KBM-7 (cell line): ENCODE results near the gene MAD1L1.

ENCODE experiments used
- DNase-seq: peaks from one replicate; pipeline ENCODE4 v3.0.0-alpha.2; 2015
- in situ Hi-C: fragments of 300-500 bp; cut with MboI; formaldehyde crosslinking; loops from 2 replicates; pipeline ENCODE4 v1.14.3; 2020; ENCODE audit warnings: low sequenced_read_pairs, low pct_unique_long_range_greater_than_20kb, mixed read lengths

The MAD1L1 gene

DNA sequence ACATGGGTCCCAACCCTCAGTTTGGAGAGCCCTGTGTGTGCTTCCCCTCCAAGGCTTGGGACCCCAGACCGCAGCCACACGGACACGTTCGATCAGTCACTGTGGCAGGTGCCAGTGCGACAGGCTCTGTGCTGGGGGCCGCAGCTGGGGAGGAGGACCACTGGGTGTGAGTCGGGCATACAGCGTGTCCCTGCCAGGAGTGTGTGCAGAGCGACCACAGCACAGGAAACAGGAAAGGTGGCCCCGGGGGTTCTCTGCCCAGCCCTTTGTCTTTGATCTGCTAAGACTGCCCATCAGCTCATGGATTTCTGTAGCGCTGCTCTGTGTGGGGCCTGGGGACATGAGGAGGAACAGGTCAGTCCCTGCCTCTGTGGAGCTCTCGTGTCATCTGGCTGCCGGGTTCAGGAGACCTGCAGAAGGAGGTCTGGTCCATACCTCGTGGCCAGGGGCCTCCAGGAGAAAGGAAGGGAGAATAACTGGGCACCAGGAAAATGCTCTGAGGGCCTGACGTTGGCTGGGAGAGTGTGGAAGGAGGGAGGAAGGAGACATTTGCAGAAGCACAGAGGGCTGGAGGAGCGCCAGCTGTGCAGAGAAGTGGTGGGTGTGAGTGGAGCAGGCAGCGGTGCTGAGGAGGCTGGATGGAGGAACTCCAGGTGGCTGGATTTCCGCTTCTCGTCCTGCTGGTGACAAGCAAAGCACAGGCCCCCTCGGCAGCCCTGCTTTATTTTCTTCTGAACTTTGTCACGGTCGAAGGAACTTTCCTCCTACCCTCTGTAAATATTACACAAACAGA, 13.3 kb upstream of the MAD1L1 start:
- in situ Hi-C loops, result no loop called here

DNA sequence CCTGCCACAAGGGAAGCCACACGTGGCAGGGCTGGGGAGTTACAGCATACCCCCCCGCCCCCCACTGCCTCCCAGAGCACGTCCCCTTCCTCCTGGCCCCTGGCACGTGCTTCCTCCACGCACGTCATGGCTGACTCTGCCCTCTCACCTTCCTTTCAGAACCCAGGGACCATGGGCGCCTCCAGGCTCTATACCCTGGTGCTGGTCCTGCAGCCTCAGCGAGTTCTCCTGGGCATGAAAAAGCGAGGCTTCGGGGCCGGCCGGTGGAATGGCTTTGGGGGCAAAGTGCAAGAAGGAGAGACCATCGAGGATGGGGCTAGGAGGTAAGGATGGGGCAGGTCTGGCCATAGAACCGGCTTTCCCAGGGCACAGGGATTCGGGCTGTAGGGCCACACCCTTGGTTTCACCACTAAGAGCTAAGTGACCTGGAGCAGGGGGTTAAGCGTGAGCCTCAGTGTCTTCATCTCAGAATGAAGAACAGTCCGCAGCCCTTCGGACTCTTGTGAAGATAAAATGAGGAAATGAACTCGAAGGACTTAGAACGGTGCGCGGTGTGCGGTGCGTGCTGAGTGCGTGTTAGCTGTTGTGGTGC, 11.8 kb upstream of the MAD1L1 start:
- no peak for DNase-seq
- in situ Hi-C loops, result no loop called here

More for the DNA sequence above, 13.3 kb upstream of the MAD1L1 start:
- peak; percentile 80 for DNase-seq

DNA sequence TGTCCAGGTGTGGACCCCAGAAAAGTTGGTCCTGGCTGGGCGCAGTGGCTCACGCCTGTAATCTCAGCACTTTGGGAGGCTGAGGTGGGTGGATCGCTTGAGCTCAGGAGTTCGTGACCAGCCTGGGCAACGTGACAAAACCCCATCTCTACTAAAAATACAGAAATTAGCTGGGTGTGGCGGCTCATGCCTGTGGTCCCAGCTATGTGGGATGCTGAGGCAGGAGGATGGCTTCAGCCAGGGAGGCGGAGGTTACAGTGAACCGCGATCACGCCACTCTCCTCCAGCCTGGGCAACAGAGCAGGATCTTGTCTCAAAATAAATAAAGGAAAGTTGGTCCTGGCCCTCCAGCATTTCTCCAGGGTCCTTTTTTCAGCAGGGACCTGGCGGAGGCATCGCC, 10.7 kb upstream of the MAD1L1 start:
- no peak for DNase-seq
- in situ Hi-C loops, result no loop called here

DNA sequence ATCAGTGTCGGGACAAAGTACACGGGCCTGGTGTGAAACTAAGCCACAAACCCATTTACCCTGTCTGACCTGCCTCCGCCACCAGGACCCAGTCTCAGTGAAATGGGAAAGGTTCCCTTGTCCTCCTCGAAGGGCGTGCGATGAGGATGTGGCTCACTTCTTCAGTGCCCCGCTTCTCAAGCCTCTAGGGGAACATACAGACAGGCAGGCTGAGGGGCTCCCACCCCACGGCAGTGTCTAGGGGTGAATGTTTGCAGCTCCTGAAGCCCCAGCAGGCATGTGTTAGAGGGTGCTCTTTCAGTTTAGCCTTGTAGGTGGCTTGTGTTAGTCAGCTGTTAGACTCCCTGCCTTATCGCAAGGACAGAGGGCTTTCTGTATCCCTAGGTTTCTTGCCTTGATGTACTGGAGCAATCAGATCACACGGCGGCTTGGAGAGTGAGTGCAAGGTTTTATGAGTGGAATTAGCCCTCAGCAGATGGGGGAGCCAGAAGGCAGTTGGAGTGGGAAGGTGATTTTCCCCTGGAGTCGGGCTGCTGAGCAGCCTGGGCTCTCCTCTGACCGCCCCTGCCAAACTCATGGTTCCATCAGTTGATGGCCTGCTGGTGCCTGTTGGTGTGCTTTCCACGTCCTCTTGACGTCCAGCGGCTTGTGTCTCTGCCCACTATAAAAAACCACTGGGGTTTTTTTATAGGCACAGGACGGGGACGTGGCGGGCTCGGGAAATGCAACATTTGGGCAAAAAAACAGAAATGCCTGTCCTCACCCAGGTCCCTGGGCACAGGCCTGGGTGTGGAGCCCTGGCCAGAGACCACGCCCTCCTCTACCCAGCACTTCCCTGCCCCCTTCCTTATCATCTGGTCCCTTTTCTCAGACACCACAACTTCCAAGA, 10.0 kb upstream of the MAD1L1 start:
- in situ Hi-C loops, result no loop called here
- peak; percentile 61 for DNase-seq

DNA sequence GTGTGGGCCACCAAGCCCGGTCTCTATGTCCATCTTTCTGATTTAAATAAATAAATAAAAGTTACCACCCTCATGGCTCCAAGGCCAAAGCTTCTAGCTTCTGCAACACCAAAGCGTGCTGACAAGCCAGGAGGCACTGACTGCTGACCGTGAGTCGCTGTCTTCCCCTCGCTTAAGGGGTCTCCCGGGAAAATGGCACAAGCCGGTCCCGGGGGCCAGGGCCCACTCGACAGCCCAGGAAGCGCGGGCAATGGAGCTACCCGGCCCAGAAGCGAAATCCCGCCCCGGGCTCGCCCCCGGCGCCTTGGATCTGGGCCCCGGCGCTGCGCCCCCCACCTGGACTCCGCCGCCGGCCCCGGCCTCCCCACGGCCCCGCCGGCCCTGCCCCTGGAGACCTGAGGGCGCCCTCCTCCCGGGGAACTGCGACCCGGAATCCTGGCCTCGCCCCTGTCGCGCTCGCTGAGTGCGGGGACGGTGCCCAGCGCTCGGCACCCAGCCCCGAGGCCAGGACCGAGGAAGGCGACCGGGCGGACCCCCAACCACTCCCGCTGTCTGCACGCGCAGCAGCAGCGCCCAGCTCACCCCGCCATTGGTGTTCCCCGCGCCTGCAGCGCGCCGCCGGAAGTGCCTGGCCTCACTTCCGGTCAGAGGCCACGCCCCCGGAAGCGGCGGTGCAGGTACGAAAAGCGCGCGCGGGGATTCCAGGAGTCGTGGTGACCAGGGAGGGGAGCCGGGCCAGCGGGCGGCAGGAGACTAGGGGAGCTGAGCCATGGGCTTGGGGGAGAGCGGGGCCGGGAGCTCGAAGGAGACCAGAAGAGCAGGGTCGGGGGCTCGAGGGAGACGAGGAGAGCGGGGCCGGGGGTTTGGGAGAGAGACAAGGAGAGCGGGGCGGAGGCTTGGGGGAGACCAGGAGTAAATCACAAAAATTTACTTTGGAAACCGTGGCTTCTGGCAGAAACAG, 9.1 kb upstream of the MAD1L1 start, which contains the start of the genes MRM2 and NUDT1:
MRM2 (minus strand) TSS at position 626 of the 961 bp plus-strand sequence; CDS start at position 590, 36 bp downstream.
NUDT1 (plus strand) TSS at position 647 of the 961 bp plus-strand sequence. CDS start 2,349 bp downstream, outside the sequence.
- in situ Hi-C loops, result no loop called here

DNA sequence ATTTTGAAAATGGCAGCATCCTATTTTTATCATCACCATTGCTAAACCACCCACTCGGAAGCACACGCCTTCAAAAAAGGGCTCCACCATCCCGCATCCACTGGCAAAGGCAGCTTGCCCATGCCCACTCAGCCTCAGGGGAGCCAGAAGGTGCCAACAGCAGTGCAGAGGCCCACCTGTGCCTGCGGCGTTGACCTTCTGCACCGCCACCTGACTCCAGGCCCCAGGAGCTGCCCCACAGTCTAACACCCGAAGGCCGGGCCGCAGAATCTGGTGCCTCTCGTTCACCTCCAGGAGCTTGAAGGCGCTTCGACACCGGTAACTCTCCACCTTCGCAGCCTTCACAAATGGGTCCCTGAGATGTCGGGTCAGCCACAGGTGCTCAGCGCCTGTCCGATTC, 6.5 kb upstream of the MAD1L1 start:
- in situ Hi-C loops, result no loop called here
- DNase-seq, result no peak

More for the DNA sequence above, 9.1 kb upstream of the MAD1L1 start, which contains the start of the genes MRM2 and NUDT1:
- DNase-seq, result peak; percentile 65

DNA sequence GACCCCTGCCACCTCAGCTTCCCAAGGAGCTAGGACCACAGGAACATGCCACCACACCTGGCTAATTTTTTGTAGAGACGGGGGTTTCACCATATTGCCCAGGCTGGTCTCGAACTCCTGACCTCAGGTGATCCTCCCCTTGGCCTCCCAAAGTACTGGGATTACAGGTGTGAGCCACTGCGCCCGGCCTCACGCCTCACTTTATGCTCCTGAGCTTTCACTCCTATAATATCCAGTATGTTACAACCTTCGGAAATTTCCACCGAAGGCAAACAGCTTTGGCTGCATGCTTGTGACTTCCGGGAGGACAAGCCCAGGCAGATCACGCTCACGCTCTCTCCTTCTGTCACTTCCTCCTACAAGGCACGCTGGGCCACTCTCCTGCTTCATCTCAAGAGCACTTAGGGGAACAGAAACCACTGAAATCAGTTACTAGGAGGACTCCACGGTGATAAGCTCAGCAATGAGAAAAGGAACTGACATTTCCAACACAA, 4.4 kb upstream of the MAD1L1 start:
- in situ Hi-C loops, result no loop called here

DNA sequence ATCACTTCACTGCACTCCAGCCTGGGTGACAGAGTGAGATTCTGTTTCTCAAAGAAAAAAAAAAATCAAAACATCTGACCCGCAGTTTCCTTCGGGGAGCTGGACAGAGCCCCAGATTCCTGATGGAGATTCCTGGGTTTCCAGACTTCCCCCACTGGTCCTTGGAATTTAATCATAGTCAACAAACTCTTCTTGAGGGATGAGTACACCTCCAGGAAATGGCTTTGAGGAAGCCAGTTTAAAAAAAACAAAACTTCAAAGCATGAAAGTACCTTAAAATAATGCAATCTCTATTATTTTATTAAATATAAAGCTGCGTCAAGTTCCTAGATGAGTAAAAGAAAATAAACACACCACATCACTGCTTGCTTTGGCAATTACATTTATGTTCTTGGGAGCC, 1.2 kb upstream of the MAD1L1 start:
- no peak for DNase-seq
- in situ Hi-C loops, result no loop called here

More for the DNA sequence above, 4.4 kb upstream of the MAD1L1 start:
- DNase-seq, result peak; percentile 90

DNA sequence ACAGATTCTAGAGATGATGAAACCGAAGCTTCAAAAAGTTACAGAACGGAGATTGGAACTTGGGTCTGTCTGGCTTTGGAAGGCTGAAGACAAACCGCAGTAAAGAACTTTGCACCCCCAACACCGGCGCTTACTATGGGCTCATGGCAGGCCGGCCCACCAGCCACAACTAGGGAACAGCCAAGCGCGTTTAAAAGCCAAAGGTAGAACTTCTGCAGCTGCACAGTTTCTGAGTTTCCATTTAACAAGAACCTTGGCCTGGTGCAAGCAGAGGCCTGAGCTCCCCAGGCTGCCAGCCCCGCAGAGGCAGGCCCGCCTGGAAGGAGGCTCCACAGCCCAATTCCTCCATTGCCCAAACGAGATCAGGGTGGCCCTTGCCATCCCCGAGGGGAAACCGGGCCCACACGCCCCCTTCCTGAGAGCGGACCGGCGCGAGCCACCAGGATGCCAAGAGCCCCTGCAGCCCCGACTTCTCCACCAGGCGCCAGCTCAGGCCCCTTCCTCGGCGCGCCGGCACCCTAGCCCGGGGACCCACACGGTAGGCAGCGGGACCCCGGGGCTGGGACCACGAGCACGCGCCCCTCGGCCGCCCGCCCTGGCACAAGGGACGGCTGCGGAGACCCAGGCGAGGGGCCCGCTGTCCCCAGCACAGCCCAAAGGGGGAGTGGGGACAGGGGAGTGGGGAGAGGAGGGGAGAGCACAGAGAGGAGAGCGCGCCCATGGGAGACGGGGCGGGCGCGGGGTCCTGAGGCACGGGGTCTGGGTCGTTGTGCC, 566 bp downstream of the MAD1L1 start:
- in situ Hi-C loops, result no loop called here
- peak; percentile 37 for DNase-seq

DNA sequence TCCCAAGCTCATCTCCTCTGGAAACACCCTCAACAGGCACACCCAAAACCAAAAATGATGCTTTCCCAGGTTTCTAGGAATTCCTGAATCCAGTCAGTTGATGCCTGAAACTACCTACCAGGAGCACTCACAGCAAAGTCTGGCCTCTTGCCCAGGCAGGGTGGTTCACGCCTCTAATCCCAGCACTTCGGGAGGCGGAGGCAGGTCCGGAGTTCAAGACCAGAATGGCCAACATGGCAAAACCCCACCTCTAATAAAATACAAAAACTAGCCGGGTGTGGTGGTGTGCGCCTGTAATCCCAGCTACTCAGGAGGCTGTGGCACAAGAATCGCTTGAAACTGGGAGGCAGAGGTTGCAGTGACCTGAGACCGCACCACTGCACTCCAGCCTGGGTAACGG, 1.9 kb downstream of the MAD1L1 start:
- DNase-seq, result no peak
- in situ Hi-C loops, result no loop called here

DNA sequence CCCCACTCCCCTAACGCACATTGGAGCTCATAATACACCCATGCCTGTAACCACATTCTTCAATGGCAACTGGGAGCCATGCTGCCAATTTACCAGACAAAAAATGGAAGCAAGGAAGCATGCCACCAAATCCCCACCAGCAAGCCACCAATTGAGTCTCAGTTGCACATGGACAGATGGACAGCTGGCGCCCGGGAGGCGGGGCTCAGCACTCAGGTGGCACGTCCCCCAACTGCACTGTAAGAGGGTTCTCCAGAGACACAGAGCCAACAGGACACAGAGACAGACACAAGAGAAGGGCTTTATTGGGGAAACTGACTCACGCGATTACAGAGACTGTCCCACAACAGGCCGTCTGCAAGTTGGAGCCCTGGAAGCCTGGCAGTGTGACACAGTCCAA, 2.5 kb downstream of the MAD1L1 start:
- in situ Hi-C loops, result no loop called here
- no peak for DNase-seq

DNA sequence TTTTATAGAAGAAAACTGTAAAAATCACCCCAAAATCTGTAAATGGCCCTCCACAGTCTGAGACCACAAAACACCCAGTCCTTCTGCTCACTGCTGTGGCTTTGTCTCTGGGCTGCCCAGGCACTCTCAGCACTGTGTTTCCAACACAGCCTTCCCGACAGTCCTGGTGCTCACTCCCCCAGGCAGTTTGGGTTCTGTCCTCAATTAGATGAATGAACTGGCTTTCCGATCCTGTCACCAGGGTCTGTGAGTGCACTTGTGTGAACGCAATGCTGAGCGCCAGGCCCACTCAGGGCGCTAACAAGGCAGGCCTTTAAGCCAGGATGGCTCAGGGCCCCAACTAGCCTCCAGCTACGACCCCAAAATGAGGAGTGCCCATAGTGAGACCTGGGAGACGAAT, 3.3 kb downstream of the MAD1L1 start:
- no peak for DNase-seq
- in situ Hi-C loops, result no loop called here

DNA sequence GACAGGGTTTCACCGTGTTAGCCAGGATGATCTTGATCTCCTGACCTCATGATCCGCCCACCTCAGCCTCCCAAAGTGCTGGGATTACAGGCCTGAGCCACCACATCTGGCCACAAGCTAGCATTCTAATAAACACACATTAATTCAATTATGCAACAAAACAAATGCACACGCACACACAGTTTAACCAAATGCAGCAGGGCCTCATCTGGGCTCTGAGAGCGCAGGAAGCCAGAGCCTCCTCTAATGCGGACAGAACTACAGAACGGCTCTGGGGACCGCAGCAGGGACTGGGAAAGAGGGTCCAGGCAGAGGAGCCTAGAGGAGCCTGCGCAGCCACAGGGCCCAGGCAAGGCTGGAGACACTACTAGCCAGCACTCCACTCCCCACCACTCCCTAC, 3.8 kb downstream of the MAD1L1 start:
- in situ Hi-C loops, result no loop called here
- DNase-seq, result no peak

DNA sequence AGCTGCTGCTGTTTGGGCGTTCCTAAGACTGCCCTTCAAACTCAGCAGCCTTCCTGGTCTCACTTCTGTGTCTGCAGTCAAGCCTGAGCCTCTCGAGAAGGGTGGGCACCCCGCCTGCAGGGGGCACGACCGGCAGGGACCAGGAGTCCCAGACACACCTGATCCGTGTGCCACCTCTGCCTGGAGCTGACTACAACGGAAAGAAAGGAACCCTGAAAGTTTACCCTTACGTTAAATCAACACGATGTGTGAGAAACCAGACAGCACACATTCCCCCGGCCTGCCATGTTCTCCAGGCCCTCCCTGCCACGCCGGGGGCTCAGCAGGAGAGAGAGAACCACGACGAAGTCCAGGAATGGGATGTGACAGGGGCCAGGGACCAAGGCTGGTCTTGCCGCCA, 5.0 kb downstream of the MAD1L1 start:
- in situ Hi-C loops, result no loop called here
- DNase-seq, result no peak

DNA sequence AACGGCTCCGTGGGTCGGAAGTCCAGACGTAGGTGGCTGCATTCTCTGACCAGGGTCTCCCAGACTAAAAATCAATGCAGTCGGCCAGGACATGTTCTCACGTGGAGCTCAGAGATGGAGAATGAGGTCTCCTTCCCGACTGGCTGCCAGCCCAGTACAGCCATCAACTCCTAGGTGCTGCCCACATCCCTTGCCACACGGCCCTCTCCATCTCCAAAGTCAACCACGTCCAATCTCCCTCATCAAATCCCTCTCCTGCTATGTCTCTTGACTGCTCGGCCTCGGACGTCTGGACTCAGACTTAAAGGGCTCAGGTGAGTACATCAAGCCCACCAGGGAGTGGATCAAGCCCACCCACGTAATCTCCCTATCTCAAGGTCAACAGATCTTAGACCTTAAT, 6.9 kb downstream of the MAD1L1 start:
- in situ Hi-C loops, result no loop called here
- no peak for DNase-seq

DNA sequence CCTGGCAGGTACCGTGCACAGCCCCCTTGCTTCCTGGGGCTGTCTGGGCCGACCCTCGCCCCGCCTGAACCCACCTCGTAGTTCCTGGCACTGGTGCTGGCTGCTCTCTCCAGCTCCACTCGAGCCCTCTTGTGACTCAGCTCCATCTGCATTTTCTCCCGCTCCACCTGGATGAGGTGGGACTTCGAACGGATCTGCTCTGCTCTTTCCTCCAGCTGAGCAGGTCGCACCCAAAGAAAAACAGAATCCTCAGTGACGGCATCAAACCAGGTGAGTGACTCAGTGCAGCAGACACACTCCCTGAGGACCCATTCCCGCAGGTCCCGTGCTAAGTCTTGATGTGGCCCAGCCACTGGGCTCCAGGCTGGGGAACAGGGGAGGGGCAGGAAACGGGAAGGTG, 7.4 kb downstream of the MAD1L1 start:
- in situ Hi-C loops, result no loop called here
- DNase-seq, result no peak

DNA sequence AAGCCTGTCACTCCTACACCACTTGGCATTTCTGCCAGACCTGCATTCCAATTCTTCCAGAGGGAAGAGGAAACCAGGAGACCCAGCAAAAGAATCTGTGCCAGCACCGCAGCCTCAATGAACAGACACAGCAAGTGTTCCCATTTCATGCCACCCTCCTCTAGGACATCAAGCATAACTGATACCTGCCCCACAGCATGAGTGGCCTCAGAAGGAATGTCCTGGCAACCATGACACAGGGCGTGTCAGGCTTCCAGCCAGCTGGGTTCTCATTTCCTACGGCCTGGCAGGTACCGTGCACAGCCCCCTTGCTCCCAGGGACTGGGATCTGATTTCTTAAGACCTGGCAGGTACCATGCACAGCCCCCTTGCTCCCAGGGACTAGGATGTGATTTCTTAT, 7.8 kb downstream of the MAD1L1 start:
- in situ Hi-C loops, result no loop called here
- no peak for DNase-seq

DNA sequence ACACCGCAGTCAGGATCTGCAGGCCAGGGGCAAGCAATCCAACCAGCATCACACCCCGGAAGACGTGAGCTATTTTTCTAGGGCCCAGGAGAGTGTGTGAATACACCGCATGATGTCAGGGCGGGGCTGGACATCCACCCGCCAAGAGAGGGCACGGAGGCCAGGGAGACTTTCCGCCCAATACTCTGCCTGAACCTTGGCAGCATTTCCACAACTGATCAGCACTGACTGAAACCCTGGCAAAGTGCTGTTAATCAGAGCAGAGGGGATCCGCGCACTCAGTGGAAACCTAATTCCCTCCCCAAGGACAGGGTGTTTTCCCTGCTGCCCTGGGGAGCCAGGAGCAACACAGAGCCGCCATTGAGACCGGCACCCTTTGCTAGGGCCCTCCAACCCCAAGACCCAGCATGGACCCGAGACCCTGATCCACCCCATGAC, 8.2 kb downstream of the MAD1L1 start:
- no peak for DNase-seq
- in situ Hi-C loops, result no loop called here
